Ovary (tissue), 3 donors: ENCODE measurements around the gene GRK1.

Experiments
- EP300 ChIP-seq: sonication (generic); formaldehyde crosslinking; IDR thresholded peaks from one replicate; pipeline ENCODE4 v1.6.1; 2017; ENCODE audit warnings: antibody characterized with exemption
- POLR2A ChIP-seq: fragments of 450-650 bp; IDR thresholded peaks from one replicate; pipeline ENCODE4 v1.6.1; 2017; ENCODE audit warnings: antibody characterized with exemption, mild to moderate bottlenecking, moderate library complexity
- TF ChIP-seq, protein P1 (sequence below), 3 donors: fragments of 450-650 bp in 2 of 3; fragments of 200-600 bp in 1 of 3; IDR thresholded peaks; one replicate each; pipeline versions ENCODE4 v1.5.1 to v1.8.0; 2016 to 2022; ENCODE audit warnings: antibody characterized with exemption in 3 of 3, mild to moderate bottlenecking in 1 of 3
- donor health status: DM: no; HTN: no; CAD: no.

DNA sequence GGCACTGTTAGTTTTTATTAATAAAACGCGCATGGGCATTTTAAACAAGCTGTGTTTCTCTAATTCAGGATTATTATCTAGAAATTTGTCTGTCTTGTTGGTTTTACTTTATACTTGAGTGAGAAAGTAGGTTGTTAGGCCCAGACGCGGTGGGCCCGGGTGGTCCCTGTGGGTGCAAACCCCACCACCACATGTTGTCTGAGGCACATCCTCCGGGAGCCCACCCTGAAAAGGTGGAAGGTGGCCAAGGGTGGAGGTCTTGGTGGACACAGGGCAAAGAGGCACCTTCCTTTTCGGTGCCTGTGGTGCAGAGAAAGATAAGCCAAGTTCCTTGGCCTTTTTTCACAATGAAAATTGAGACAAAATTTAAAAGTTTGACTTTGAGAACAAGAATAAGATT, 25.6 kb upstream of the GRK1 start:
- TF ChIP-seq, protein P1, sequence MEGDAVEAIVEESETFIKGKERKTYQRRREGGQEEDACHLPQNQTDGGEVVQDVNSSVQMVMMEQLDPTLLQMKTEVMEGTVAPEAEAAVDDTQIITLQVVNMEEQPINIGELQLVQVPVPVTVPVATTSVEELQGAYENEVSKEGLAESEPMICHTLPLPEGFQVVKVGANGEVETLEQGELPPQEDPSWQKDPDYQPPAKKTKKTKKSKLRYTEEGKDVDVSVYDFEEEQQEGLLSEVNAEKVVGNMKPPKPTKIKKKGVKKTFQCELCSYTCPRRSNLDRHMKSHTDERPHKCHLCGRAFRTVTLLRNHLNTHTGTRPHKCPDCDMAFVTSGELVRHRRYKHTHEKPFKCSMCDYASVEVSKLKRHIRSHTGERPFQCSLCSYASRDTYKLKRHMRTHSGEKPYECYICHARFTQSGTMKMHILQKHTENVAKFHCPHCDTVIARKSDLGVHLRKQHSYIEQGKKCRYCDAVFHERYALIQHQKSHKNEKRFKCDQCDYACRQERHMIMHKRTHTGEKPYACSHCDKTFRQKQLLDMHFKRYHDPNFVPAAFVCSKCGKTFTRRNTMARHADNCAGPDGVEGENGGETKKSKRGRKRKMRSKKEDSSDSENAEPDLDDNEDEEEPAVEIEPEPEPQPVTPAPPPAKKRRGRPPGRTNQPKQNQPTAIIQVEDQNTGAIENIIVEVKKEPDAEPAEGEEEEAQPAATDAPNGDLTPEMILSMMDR (IDR thresholded peaks at IDR 0.05) = no peak
- TF ChIP-seq POLR2A = no peak
- TF ChIP-seq EP300 = no peak
